Gastroesophageal sphincter (tissue), 4 donors: ENCODE measurements around the gene MX2. TPM values are rescaled to one million over a fixed set of nuclear protein-coding genes. Genes with fewer than 3 reads are reported as not detected.

ENCODE experiments used
- ATAC-seq: fragments of 150-250 bp; one replicate; pipeline ENCODE4 v1.9.1; 2016; ENCODE audit warnings: mild to moderate bottlenecking, moderate library complexity
- H3K27ac ChIP-seq, 4 donors: fragments of 200-600 bp; sonication (generic) in 3 of 4; 1 replicate in 3 of 4; 2 replicates in 1 of 4; pipeline ENCODE4 v1.5.1; 2016 to 2019
- H3K27me3 ChIP-seq: fragments of 200-600 bp; sonication (generic); one replicate; pipeline ENCODE4 v1.5.1; 2019
- H3K36me3 ChIP-seq, 2 donors: fragments of 200-600 bp; sonication (generic); one replicate each; pipeline ENCODE4 v1.5.1; 2019; ENCODE audit warnings: control low read depth in 1 of 2
- H3K4me1 ChIP-seq, 3 donors: fragments of 200-600 bp; sonication (generic); 1 replicate in 2 of 3; 2 replicates in 1 of 3; pipeline ENCODE4 v1.5.1; 2016 to 2019; ENCODE audit warnings: control low read depth in 2 of 3
- H3K4me3 ChIP-seq, 2 donors: fragments of 200-600 bp; sonication (generic); one replicate each; pipeline ENCODE4 v1.5.1; 2019; ENCODE audit warnings: mild to moderate bottlenecking in 1 of 2, moderate library complexity in 1 of 2
- H3K9me3 ChIP-seq, 3 donors: fragments of 200-600 bp; sonication (generic); one replicate each; pipeline ENCODE4 v1.5.1; 2017 to 2019; ENCODE audit warnings: control low read depth in 2 of 3
- CTCF ChIP-seq, 4 experiments: fragments of 200-600 bp in 2 of 4; fragments of 450-650 bp in 2 of 4; sonication (generic) in 1 of 4; IDR thresholded peaks; one replicate each; pipeline ENCODE4 v1.5.1; 2017 to 2019; ENCODE audit warnings: antibody characterized with exemption in 4 of 4, mild to moderate bottlenecking in 2 of 4, moderate library complexity in 2 of 4
- EP300 ChIP-seq: sonication (generic); formaldehyde crosslinking; IDR thresholded peaks from one replicate; pipeline ENCODE4 v1.6.1; 2017; ENCODE audit warnings: antibody characterized with exemption, mild to moderate bottlenecking
- POLR2A ChIP-seq, 2 donors: fragments of 450-650 bp; IDR thresholded peaks; one replicate each; pipeline ENCODE4 v1.6.1; 2017; ENCODE audit warnings: antibody characterized with exemption in 2 of 2, mild to moderate bottlenecking in 2 of 2, moderate library complexity in 1 of 2
- POLR2AphosphoS5 ChIP-seq: sonication (generic); formaldehyde crosslinking; IDR thresholded peaks from one replicate; pipeline ENCODE4 v1.6.1; 2017; ENCODE audit warnings: antibody characterized with exemption
- WGBS, 2 donors: methylation state at CpG; one replicate each; pipeline ENCODE4 v1.1.5; 2018; ENCODE audit warnings: low coverage in 1 of 2; 5-methylcytosine and 5-hydroxymethylcytosine counted together
- total RNA-seq, 4 donors: library from RNA; depleted of rRNA; stranded (reverse); fragments of >200 nt; gene quantifications; one replicate each; pipeline ENCODE4 v1.1.0, GENCODE V29; 2016

The MX2 gene
- total RNA-seq, 4 donors from 2014 or later, result 7.3 to 16.3 (median 11.2) TPM

- no peaks in the 10 kb centered on the region for H3K36me3 ChIP-seq
- H3K27ac ChIP-seq, result no peak overlapping the region
- H3K9me3 ChIP-seq, result peaks cover 0 to 10% (median 0%) of the 10 kb centered on the region in 3 donors
- no peak for ATAC-seq
- peaks cover 21% of the 10 kb centered on the region for H3K27me3 ChIP-seq
- TF ChIP-seq POLR2A (IDR thresholded peaks at IDR 0.05) (no peak), CTCF (IDR thresholded peaks at IDR 0.05) (no peak), EP300 (no peak), POLR2AphosphoS5 (no peak)
- H3K4me3 ChIP-seq, result no peak overlapping the region
- H3K4me1 ChIP-seq, result no peaks in the 10 kb centered on the region
- WGBS, 2 donors, result 81 to 84% methylated on average over 7 to 9 of the region's 9 CpGs
These were observed 17.7 kb upstream of the MX2 start for GRCh38 chr21:41344146-41344545.

DNA sequence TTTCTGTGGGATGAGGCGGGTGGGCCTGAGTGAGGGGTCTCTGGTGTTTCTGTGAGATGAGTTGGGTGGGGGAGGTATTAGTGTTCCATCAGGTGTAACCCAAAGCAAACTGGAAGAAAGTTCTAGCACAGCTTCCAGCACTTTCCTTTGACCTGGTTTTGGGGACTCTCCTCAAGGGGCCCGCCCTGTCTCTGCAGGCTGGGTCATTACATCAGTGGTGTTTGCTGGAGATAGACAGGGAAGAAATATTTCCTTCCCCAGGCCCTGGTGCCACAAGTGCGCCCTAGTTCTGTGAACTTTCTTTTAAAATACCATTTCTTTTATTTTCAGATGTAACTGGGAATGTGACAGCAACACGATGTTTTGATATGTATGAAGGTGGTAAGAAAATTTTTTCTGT is 16.5 kb upstream of the MX2 start:
- WGBS, 2 donors, result 95 to 97% methylated on average over 3 of the region's 4 CpGs
- H3K4me3 ChIP-seq, result no peak overlapping the region
- H3K36me3 ChIP-seq, result no peaks in the 10 kb centered on the region
- H3K27ac ChIP-seq, result no peak overlapping the region
- H3K27me3 ChIP-seq, result peaks cover 33% of the 10 kb centered on the region
- TF ChIP-seq CTCF (IDR thresholded peaks at IDR 0.05), result no peak
- no peak for TF ChIP-seq POLR2AphosphoS5
- TF ChIP-seq EP300, result no peak
- TF ChIP-seq POLR2A (IDR thresholded peaks at IDR 0.05), result no peak
- H3K4me1 ChIP-seq, result no peaks in the 10 kb centered on the region
- no peak for ATAC-seq
- peaks cover 0 to 10% (median 0%) of the 10 kb centered on the region in 3 donors for H3K9me3 ChIP-seq

GRCh38 chr21:41345934-41346685 is 15.7 kb upstream of the MX2 start:
- Histone ChIP-seq H3K36me3 (no peaks in the 10 kb centered on the region), H3K4me3 (no peak overlapping the region), H3K9me3 (peaks cover 0 to 10% (median 0%) of the 10 kb centered on the region in 3 donors), H3K4me1 (no peaks in the 10 kb centered on the region), H3K27me3 (peaks cover 39% of the 10 kb centered on the region), H3K27ac (no peak overlapping the region)
- no peak for TF ChIP-seq POLR2A (IDR thresholded peaks at IDR 0.05)
- TF ChIP-seq CTCF (IDR thresholded peaks at IDR 0.05), result no peak
- TF ChIP-seq POLR2AphosphoS5, result no peak
- no peak for TF ChIP-seq EP300
- ATAC-seq, result no peak
- WGBS, 2 donors, result 74 to 76% methylated on average over 7 to 13 of the region's 13 CpGs

GRCh38 chr21:41346758-41347157 is 15.1 kb upstream of the MX2 start:
- H3K36me3 ChIP-seq, result no peaks in the 10 kb centered on the region
- no peaks in the 10 kb centered on the region for H3K4me1 ChIP-seq
- H3K27me3 ChIP-seq, result peaks cover 45% of the 10 kb centered on the region
- no peak overlapping the region for H3K4me3 ChIP-seq
- no peak for TF ChIP-seq CTCF (IDR thresholded peaks at IDR 0.05)
- no peak for TF ChIP-seq POLR2A (IDR thresholded peaks at IDR 0.05)
- no peak for ATAC-seq
- 93 to 100% methylated on average over 2 to 3 of the region's 8 CpGs for WGBS, 2 donors
- no peak overlapping the region for H3K27ac ChIP-seq
- H3K9me3 ChIP-seq, result peaks cover 0 to 10% (median 0%) of the 10 kb centered on the region in 3 donors

DNA sequence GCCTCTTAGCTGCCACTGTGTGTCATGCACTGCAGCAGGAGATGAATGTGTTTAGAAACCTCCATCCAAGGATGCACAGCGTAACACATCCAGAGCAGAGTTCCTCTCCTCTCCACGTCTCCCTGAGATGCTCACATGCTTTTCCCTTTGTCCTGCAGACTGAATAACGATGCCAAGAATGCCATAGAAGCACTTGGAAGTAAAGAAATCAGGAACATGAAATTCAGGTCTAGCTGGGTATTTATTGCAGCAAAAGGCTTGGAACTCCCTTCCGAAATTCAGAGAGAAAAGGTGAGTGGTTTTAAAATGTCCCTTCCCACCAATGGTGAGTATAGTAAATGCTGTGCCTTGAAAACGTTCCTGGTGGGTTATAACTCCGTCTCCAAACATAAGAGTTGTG is 13.4 kb upstream of the MX2 start:
- whole genome bisulfite sequencing, 2 donors, result 53 to 85% methylated on average over 4 to 6 of the region's 6 CpGs
- Histone ChIP-seq H3K4me3 (no peak overlapping the region), H3K36me3 (no peaks in the 10 kb centered on the region), H3K27me3 (peaks cover 52% of the 10 kb centered on the region), H3K27ac (no peak overlapping the region), H3K4me1 (no peaks in the 10 kb centered on the region), H3K9me3 (no peaks in the 10 kb centered on the region)
- TF ChIP-seq CTCF (IDR thresholded peaks at IDR 0.05) (no peak), POLR2A (IDR thresholded peaks at IDR 0.05) (no peak), EP300 (no peak), POLR2AphosphoS5 (no peak)
- ATAC-seq, result no peak
